HTERT RPE-1 (cell line): ENCODE measurements around the gene KIAA0586.

Source experiments
- in situ Hi-C: fragments of 300-500 bp; cut with MboI; formaldehyde crosslinking; loops from 4 replicates; pipeline ENCODE4 v1.14.3; 2020; ENCODE audit warnings: low sequenced_read_pairs

KIAA0586 gene

GRCh38 chr14:58593977-58594376 lies 166.5 kb downstream of the KIAA0586 start:
- in situ Hi-C loops, result no loop called here

- in situ Hi-C loops, result no loop called here
Observed at GRCh38 chr14:58597041-58597440, 169.5 kb downstream of the KIAA0586 start.

- in situ Hi-C loops, result no loop called here
Observed at GRCh38 chr14:58598028-58598803, 170.7 kb downstream of the KIAA0586 start.

DNA sequence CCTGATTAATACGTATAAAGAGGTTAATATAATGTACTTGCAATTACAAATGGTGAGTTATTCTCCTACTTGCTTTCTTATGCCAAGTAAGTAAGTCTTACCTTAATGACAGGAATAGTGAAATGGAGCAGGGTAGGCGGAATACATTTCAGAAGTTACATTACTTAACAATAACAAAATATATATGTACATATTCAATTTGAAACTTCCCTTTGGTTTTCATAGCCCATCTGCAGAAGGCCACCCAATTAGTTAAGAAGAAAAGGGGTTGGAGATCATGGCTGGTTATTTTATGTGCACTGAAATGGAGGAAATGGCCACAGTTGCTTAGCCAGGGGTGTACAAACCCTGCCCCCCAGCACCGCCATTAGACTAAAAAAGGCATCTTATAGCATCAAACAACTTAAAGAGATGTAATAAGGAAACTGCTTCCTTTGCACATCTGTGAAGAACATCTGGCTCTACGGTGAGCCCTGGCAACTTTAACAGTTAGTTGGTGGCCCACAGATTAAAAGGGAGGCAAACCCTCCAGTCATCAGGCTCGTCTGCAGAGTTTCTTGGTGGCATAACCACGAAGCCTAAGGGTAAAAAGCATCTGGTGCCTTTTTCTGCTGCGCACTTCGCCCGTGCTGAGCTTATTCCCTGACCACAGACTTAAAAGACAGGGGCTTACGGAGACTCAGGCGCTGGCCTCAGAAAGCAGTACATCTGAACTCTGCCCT lies 171.4 kb downstream of the KIAA0586 start:
- in situ Hi-C loops, result no loop called here

- in situ Hi-C loops, result no loop called here
Observed at GRCh38 chr14:58599707-58600106, 172.2 kb downstream of the KIAA0586 start.
